ENCODE data around the gene ADGRD2.

- no peak for TF ChIP-seq PTBP1 (IDR thresholded peaks at IDR 0.05; ENCODE audit: low read depth, low read length)
- TF ChIP-seq ZBTB11 (CRISPR knock-in tag; IDR thresholded peaks at IDR 0.05) = no peak
- TF ChIP-seq JUND (IDR thresholded peaks at IDR 0.05; ENCODE audit: borderline replicate concordance, low read depth, low read length) = no peak
- TF ChIP-seq JUND (tag; IDR thresholded peaks at IDR 0.05; ENCODE audit: borderline replicate concordance, low read depth, low read length) = no peak
- no peak for TF ChIP-seq NR2F6 (CRISPR knock-in tag; IDR thresholded peaks at IDR 0.05)
- TF ChIP-seq CTCF (IDR thresholded peaks at IDR 0.05 in 2 of 3, conservative IDR thresholded peaks at IDR 0.05 in 1 of 3; ENCODE audit: insufficient read depth in 2 of 3, low read depth in 1 of 3, low read length in 3 of 3) = no peak
- TF ChIP-seq HBP1 (CRISPR knock-in tag; IDR thresholded peaks at IDR 0.05) = no peak
- TF ChIP-seq ZBTB43 (CRISPR knock-in tag; IDR thresholded peaks at IDR 0.05) = no peak
- TF ChIP-seq TRIM28 (IDR thresholded peaks at IDR 0.05) = no peak
- no peak for TF ChIP-seq NFYB (IDR thresholded peaks at IDR 0.05; ENCODE audit: extremely low read depth, insufficient read length)
- TF ChIP-seq NFXL1 (CRISPR knock-in tag; IDR thresholded peaks at IDR 0.05) = no peak
- no peak for TF ChIP-seq RREB1 (CRISPR knock-in tag; IDR thresholded peaks at IDR 0.05)
- no peak for TF ChIP-seq POLR2A (conservative IDR thresholded peaks at IDR 0.05)
Observed at GRCh38 chr9:124456341-124457078, 6.3 kb downstream of the ADGRD2 start.

Data from K562 (cell line).